ENCODE data around the gene RAB3IP.
"Not testable (repeated sequence)": the region's sequence is repeated elsewhere in the genome, so short reads cannot be mapped to it uniquely, and the experiment has no call there.

- TF ChIP-seq, protein P1, sequence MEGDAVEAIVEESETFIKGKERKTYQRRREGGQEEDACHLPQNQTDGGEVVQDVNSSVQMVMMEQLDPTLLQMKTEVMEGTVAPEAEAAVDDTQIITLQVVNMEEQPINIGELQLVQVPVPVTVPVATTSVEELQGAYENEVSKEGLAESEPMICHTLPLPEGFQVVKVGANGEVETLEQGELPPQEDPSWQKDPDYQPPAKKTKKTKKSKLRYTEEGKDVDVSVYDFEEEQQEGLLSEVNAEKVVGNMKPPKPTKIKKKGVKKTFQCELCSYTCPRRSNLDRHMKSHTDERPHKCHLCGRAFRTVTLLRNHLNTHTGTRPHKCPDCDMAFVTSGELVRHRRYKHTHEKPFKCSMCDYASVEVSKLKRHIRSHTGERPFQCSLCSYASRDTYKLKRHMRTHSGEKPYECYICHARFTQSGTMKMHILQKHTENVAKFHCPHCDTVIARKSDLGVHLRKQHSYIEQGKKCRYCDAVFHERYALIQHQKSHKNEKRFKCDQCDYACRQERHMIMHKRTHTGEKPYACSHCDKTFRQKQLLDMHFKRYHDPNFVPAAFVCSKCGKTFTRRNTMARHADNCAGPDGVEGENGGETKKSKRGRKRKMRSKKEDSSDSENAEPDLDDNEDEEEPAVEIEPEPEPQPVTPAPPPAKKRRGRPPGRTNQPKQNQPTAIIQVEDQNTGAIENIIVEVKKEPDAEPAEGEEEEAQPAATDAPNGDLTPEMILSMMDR (IDR thresholded peaks at IDR 0.05): not testable (repeated sequence)
- TF ChIP-seq POLR2A, EP300 (IDR thresholded peaks at IDR 0.05): not testable (repeated sequence)
Measured at GRCh38 chr12:69853176-69853961, 114.7 kb downstream of the RAB3IP start.
